GM12801 (cell line): ENCODE results near the gene DHX32.

ENCODE experiments used
- CTCF ChIP-seq: IDR thresholded peaks from one replicate; pipeline ENCODE4 v1.5.1; 2011; ENCODE audit warnings: control low read depth; ENCODE audit not compliant: insufficient read length; ENCODE audit errors: extremely low read depth

The DHX32 gene

GRCh38 chr10:125871338-125871737 is 9.8 kb downstream of the DHX32 start:
- TF ChIP-seq CTCF, result no peak

GRCh38 chr10:125868372-125868975 is 12.6 kb downstream of the DHX32 start:
- no peak for TF ChIP-seq CTCF

DNA sequence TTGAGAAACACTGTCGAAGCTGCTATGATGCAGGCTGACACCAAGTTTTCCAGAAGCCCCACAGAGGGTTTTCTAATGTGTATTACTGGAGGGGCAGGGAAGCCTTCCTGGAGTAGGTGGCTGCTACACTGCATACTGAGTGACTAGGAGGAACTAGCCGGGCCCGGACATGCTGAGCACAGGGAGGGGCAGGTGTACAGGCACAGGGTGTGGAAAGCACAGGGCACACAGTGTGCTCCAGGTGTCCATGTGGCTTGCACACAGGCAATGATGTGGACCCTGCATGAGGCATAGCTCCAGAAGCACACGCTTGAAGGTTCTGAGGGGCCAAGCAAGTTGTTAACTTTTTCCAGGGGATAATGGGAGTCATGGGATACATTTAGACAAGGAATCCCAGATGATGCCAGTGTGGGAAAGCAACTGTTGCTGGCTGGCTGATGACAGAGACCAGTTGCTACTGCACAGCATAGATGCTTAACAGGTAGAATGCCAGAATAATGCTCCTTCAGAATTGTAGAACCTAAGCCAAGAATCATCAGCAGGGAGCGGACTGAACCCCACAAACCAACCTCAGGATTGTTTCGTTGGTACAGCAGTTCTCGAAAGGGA is 14.6 kb downstream of the DHX32 start:
- TF ChIP-seq CTCF, result no peak

DNA sequence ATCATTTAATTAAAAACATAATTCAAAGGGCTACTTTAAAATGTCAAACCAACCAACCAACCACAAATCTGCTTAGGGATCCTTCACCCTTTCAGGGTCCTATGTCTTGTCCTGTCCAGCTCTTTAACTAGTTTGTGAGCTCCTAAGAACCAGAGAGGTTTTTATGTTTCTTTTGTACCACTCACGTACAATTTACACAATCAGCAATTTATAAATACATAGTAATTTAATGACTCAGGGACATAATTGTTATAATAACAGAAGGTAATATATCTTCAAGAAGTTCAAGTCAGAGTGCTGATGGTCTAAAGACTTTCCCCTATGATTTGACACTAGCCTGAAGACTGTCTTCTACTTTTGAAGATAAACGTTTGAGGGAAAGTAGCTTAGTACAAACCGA is 16.0 kb downstream of the DHX32 start:
- TF ChIP-seq CTCF, result no peak

DNA sequence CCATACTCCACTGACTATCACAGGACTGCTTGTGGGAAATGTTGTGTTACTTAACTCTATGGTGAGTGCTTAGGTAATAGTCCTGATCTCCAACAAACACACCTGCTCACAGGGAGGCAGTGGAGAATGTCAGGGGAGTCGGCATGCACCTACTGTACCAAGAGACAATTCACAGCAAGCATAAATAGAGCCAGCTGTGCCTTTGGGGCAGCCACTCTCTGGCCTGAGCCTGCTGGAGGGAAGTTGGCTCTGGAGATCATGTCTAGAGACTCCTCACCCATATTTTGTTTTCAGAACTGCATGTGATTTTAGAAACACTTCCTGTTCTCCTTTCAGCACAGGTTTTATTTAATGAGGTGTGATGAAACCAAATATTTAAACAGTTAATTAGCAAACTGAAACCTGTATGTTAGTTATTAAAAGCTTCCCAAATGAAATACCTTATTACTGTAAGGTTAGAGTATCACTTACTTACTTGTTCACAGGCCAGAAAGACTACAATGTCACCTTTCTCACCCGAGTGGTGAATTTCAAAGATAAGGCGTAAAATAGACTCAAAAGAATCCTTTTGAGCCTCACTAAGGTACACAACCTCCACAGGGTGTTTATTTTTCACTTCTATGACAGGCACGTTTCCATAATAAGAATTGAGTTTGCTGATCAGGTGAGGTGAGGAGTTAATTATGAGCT is 21.8 kb downstream of the DHX32 start:
- TF ChIP-seq CTCF, result no peak

DNA sequence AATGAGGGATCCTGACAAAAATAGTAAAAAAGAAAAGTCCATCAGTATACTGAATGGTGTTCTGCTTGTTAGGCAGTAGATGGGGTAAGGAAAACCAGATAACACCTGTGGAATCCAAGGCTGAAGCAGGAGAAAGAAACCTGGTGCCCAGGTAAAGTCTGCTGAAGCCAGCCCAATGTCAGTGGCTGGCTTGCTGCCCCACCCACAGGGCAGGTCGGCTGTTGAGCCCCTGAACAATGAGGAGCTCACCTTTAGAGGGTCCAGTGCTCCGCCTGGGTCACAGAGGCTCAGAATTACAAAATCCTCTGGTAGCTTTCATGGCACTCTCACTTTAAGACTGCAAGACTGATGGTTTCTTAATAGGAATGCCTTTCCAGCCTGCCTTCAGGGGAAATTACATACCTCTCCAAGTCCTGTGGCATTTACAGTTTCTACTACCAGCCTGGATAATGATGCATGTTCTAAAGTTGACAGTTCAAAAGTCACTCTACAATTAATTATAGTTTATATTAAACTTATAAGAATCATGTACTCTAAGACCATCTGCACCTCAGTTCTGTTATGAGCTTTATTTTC is 23.8 kb downstream of the DHX32 start:
- no peak for TF ChIP-seq CTCF

DNA sequence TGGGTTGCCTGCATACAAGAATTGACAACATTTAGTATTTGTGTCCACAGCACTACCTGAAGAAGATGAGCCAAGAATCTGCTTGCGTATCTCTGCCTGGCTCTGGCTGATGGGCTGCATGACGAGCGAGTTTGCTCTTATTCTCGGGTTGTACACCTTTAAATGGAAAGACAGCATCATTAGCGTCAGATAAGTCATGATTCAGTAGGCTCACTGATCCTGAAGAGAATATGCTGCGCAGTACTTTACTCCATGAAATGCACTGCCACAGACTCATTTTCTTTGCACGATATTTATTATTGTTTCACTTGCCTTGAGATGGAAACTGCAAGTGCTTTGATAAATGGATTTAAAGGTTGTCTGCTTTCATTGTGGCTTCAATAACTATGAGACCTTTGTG is 28.6 kb downstream of the DHX32 start:
- no peak for TF ChIP-seq CTCF
